DOHH2 (cell line): ENCODE data around the gene INO80.

Experiments used
- EZH2phosphoT487 ChIP-seq: fragments of 200-600 bp; sonication (generic); IDR thresholded peaks from 2 replicates; pipeline ENCODE4 v1.6.1; 2017; ENCODE audit warnings: borderline replicate concordance, mild to moderate bottlenecking, antibody characterized with exemption, low read length, moderate library complexity, mixed read lengths
- TF ChIP-seq, protein P1 (sequence below): fragments of 200-600 bp; sonication (generic); IDR thresholded peaks from one replicate; pipeline ENCODE4 v1.5.1; 2014; ENCODE audit warnings: antibody characterized with exemption, mild to moderate bottlenecking, low read depth, low read length; ENCODE audit not compliant: poor library complexity, severe bottlenecking

DNA sequence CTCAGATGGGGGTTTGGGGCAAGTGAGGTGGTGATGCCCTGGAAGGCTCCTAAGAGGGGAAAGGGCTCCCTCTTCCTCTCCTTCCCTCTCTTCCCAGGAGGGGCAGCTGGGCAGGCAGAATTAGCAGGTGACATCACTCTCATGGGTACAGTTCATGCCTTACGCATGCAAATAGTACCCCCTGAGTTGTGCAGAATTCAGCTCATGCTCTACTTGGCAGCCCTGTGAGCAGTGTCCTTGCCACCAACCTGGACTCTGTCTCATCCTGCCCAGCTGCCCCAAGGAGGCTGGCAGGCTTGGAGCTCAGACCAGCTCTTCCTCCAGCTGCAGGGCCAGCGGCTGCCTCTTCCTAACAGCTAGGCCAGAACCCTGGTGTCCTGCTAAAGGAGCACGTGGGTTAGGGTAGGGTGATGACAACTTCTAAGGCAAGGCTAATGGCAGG is 159.5 kb downstream of the INO80 start:
- TF ChIP-seq, protein P1, sequence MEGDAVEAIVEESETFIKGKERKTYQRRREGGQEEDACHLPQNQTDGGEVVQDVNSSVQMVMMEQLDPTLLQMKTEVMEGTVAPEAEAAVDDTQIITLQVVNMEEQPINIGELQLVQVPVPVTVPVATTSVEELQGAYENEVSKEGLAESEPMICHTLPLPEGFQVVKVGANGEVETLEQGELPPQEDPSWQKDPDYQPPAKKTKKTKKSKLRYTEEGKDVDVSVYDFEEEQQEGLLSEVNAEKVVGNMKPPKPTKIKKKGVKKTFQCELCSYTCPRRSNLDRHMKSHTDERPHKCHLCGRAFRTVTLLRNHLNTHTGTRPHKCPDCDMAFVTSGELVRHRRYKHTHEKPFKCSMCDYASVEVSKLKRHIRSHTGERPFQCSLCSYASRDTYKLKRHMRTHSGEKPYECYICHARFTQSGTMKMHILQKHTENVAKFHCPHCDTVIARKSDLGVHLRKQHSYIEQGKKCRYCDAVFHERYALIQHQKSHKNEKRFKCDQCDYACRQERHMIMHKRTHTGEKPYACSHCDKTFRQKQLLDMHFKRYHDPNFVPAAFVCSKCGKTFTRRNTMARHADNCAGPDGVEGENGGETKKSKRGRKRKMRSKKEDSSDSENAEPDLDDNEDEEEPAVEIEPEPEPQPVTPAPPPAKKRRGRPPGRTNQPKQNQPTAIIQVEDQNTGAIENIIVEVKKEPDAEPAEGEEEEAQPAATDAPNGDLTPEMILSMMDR, result no peak
- no peak for TF ChIP-seq EZH2phosphoT487
